ENCODE data around the gene CYP4A11. TPM values are rescaled to one million over a fixed set of nuclear protein-coding genes. Genes with fewer than 3 reads are reported as not detected.
"Not testable (repeated sequence)": the region's sequence is repeated elsewhere in the genome, so short reads cannot be mapped to it uniquely, and the experiment has no call there.

CYP4A11 gene
- total RNA-seq, 2 donors from 2014 or later = not detected

GRCh38 chr1:46927249-46927835, 13.9 kb downstream of the CYP4A11 start:
- Histone ChIP-seq H3K27me3 (no peaks in the 10 kb centered on the region), H3K9me3 (peaks cover 0 to 18% of the 10 kb centered on the region in 2 donors), H3K36me3 (no peaks in the 10 kb centered on the region), H3K4me1 (no peaks in the 10 kb centered on the region), H3K27ac (no peak overlapping the region), H3K4me3 (no peak overlapping the region)
- DNase-seq (ENCODE audit: low spot score) = no peak
- no peak for TF ChIP-seq CTCF (IDR thresholded peaks at IDR 0.05)

- TF ChIP-seq CTCF (IDR thresholded peaks at IDR 0.05) = no peak
- no peaks in the 10 kb centered on the region for H3K36me3 ChIP-seq
- no peak overlapping the region for H3K4me3 ChIP-seq
- H3K9me3 ChIP-seq = peaks cover 0 to 36% of the 10 kb centered on the region in 2 donors
- no peak overlapping the region for H3K27ac ChIP-seq
- DNase-seq (ENCODE audit: low spot score) = no peak
- H3K27me3 ChIP-seq = no peaks in the 10 kb centered on the region
- no peaks in the 10 kb centered on the region for H3K4me1 ChIP-seq
Measured at GRCh38 chr1:46910790-46911189, 30.5 kb downstream of the CYP4A11 start.

- H3K4me1 ChIP-seq = no peaks in the 10 kb centered on the region
- H3K27me3 ChIP-seq = no peaks in the 10 kb centered on the region
- no peak for TF ChIP-seq CTCF (IDR thresholded peaks at IDR 0.05)
- H3K36me3 ChIP-seq = no peaks in the 10 kb centered on the region
- no peak overlapping the region for H3K4me3 ChIP-seq
- DNase-seq (ENCODE audit: low spot score) = no peak
- H3K27ac ChIP-seq = no peak overlapping the region
- peaks cover 0 to 13% of the 10 kb centered on the region in 2 donors for H3K9me3 ChIP-seq
Measured at GRCh38 chr1:46903481-46903880, 37.8 kb downstream of the CYP4A11 start.

GRCh38 chr1:46900401-46900800, 40.9 kb downstream of the CYP4A11 start:
- no peaks in the 10 kb centered on the region for H3K4me1 ChIP-seq
- H3K36me3 ChIP-seq = no peaks in the 10 kb centered on the region
- TF ChIP-seq CTCF (IDR thresholded peaks at IDR 0.05) = no peak
- peaks cover 0 to 7% of the 10 kb centered on the region in 2 donors for H3K9me3 ChIP-seq
- no peak for DNase-seq (ENCODE audit: low spot score)
- no peak overlapping the region for H3K4me3 ChIP-seq
- H3K27ac ChIP-seq = no peak overlapping the region
- no peaks in the 10 kb centered on the region for H3K27me3 ChIP-seq

GRCh38 chr1:46881656-46882055, 59.6 kb downstream of the CYP4A11 start:
- not testable (repeated sequence) for H3K9me3 ChIP-seq; DNase-seq (ENCODE audit: low spot score); H3K27me3 ChIP-seq; H3K36me3 ChIP-seq; H3K4me1 ChIP-seq; H3K27ac ChIP-seq; H3K4me3 ChIP-seq

Other genes with a start within 250 kb of the CYP4A11 start
- gene EFCAB14, start 222.4 kb downstream of the CYP4A11 start, total RNA-seq = 10 to 100 TPM; 72.9 to 73.5 TPM
- 10 to 100 TPM; 20.0 to 47.8 TPM for gene CYP4B1, start 142.4 kb downstream of the CYP4A11 start, total RNA-seq
- gene CYP4X1, start 82.2 kb upstream of the CYP4A11 start, total RNA-seq = 1 to 10 TPM; 2.2 to 3.5 TPM
- under 1 TPM in 1 of 2 donors, not detected in 1; 0.35 TPM for gene CYP4Z1, start 125.8 kb upstream of the CYP4A11 start, total RNA-seq
- gene CYP4A22, start 196.0 kb upstream of the CYP4A11 start, total RNA-seq = not detected
- 10 to 100 TPM in 1 of 2 donors, 1 to 10 TPM in 1; 3.1 to 10.6 TPM for gene PDZK1IP1, start 248.6 kb upstream of the CYP4A11 start, total RNA-seq